ENCODE data around the gene SOD2. TPM values are rescaled to one million over a fixed set of nuclear protein-coding genes. Genes with fewer than 3 reads are reported as not detected.
A peak's percentile ranks its signal among the peaks of the same experiment; 100 is the strongest.
"Not testable (repeated sequence)": the region's sequence is repeated elsewhere in the genome, so short reads cannot be mapped to it uniquely, and the experiment has no call there.

The SOD2 gene
- 41.3 TPM for total RNA-seq (ENCODE audit: unreplicated experiment)
- long read RNA-seq, full-length matches to known transcripts: 5 of 5 reads
- long read RNA-seq, partial matches to known transcripts: 0 of 5 reads
- long read RNA-seq, other reads (novel, unspliced or antisense): 0 of 5 reads

- H3K27ac Mint-ChIP-seq (ENCODE audit: unreplicated experiment): peak within 1 kb of the TSS; percentile 61
- peaks cover 4% of the 10 kb centered on the region for H3K36me3 Mint-ChIP-seq (ENCODE audit: low read depth, unreplicated experiment)
- peak; percentile 77 for DNase-seq (ENCODE audit: low spot score)
- H3K4me1 Mint-ChIP-seq (ENCODE audit: unreplicated experiment): peaks cover 19% of the 10 kb centered on the region
- H3K9me3 Mint-ChIP-seq (ENCODE audit: unreplicated experiment): no peaks in the 10 kb centered on the region
- TF ChIP-seq, protein P1, sequence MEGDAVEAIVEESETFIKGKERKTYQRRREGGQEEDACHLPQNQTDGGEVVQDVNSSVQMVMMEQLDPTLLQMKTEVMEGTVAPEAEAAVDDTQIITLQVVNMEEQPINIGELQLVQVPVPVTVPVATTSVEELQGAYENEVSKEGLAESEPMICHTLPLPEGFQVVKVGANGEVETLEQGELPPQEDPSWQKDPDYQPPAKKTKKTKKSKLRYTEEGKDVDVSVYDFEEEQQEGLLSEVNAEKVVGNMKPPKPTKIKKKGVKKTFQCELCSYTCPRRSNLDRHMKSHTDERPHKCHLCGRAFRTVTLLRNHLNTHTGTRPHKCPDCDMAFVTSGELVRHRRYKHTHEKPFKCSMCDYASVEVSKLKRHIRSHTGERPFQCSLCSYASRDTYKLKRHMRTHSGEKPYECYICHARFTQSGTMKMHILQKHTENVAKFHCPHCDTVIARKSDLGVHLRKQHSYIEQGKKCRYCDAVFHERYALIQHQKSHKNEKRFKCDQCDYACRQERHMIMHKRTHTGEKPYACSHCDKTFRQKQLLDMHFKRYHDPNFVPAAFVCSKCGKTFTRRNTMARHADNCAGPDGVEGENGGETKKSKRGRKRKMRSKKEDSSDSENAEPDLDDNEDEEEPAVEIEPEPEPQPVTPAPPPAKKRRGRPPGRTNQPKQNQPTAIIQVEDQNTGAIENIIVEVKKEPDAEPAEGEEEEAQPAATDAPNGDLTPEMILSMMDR (IDR thresholded peaks at IDR 0.05; ENCODE audit: unreplicated experiment): no peak
- peak within 1 kb of the TSS; percentile 92 for H3K4me3 Mint-ChIP-seq (ENCODE audit: unreplicated experiment)
- peaks cover 10% of the 10 kb centered on the region for H3K27me3 Mint-ChIP-seq (ENCODE audit: unreplicated experiment)
Observed at GRCh38 chr6:159693128-159693893, at the start of gene SOD2. SOD2 (minus strand) TSS chr6:159693241; CDS start chr6:159693167, 74 bp downstream.

GRCh38 chr6:159742165-159742564, 49.1 kb upstream of the SOD2 start:
- no peak for DNase-seq (ENCODE audit: low spot score)
- Mint-ChIP-seq H3K9me3 (ENCODE audit: unreplicated experiment) (no peaks in the 10 kb centered on the region), H3K27me3 (ENCODE audit: unreplicated experiment) (peaks cover 3% of the 10 kb centered on the region), H3K4me3 (ENCODE audit: unreplicated experiment) (no peak overlapping the region), H3K4me1 (ENCODE audit: unreplicated experiment) (no peaks in the 10 kb centered on the region), H3K27ac (ENCODE audit: unreplicated experiment) (no peak overlapping the region), H3K36me3 (ENCODE audit: low read depth, unreplicated experiment) (peaks cover 27% of the 10 kb centered on the region)
- TF ChIP-seq, protein P1 (IDR thresholded peaks at IDR 0.05; ENCODE audit: unreplicated experiment): no peak

DNA sequence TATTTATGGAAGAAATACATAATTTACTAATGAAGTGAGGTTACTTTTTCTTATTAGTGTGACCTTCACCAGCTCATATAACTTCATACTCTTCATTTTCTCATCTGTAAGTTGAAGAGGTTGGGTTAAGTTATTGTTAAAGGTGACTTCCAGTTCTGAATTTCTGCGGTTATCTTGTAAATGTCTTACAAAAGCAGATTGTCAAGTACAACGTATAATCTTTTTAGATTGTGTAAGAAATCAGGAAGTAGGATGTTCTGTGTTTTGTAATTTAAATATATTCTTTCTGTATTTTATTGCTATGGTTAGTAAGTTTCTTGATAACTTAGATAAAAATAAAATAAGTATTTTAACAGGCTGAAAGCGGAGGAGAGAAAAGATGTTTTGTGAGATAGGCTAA, 46.3 kb upstream of the SOD2 start:
- no peaks in the 10 kb centered on the region for H3K27me3 Mint-ChIP-seq (ENCODE audit: unreplicated experiment)
- TF ChIP-seq, protein P1 (IDR thresholded peaks at IDR 0.05; ENCODE audit: unreplicated experiment): no peak
- no peak overlapping the region for H3K27ac Mint-ChIP-seq (ENCODE audit: unreplicated experiment)
- H3K9me3 Mint-ChIP-seq (ENCODE audit: unreplicated experiment): no peaks in the 10 kb centered on the region
- no peaks in the 10 kb centered on the region for H3K4me1 Mint-ChIP-seq (ENCODE audit: unreplicated experiment)
- DNase-seq (ENCODE audit: low spot score): no peak
- H3K4me3 Mint-ChIP-seq (ENCODE audit: unreplicated experiment): no peak overlapping the region
- H3K36me3 Mint-ChIP-seq (ENCODE audit: low read depth, unreplicated experiment): peaks cover 14% of the 10 kb centered on the region

DNA sequence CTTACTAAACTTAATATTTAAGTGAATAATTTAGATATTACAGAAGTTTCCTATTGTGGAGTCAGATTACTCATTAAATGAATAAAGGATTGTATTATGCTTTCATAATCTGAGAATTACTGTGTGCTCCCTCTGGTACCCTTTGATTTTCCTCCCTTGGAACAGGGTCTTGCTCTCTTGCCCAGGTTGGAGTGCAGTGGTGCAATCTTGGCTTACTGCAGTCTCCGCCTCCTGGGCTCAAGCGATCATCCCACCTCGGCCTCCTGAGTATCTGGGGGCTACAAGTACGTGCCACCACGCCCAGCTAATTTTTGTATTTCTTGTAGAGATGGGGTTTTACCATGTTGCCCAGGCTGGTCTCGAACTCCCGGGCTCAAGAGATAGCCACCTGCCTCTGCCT, 43.9 kb upstream of the SOD2 start:
- H3K9me3 Mint-ChIP-seq (ENCODE audit: unreplicated experiment): no peaks in the 10 kb centered on the region
- H3K4me1 Mint-ChIP-seq (ENCODE audit: unreplicated experiment): no peaks in the 10 kb centered on the region
- H3K27me3 Mint-ChIP-seq (ENCODE audit: unreplicated experiment): no peaks in the 10 kb centered on the region
- DNase-seq (ENCODE audit: low spot score): no peak
- no peak overlapping the region for H3K27ac Mint-ChIP-seq (ENCODE audit: unreplicated experiment)
- H3K4me3 Mint-ChIP-seq (ENCODE audit: unreplicated experiment): no peak overlapping the region
- H3K36me3 Mint-ChIP-seq (ENCODE audit: low read depth, unreplicated experiment): peaks cover 6% of the 10 kb centered on the region
- TF ChIP-seq, protein P1 (IDR thresholded peaks at IDR 0.05; ENCODE audit: unreplicated experiment): no peak

DNA sequence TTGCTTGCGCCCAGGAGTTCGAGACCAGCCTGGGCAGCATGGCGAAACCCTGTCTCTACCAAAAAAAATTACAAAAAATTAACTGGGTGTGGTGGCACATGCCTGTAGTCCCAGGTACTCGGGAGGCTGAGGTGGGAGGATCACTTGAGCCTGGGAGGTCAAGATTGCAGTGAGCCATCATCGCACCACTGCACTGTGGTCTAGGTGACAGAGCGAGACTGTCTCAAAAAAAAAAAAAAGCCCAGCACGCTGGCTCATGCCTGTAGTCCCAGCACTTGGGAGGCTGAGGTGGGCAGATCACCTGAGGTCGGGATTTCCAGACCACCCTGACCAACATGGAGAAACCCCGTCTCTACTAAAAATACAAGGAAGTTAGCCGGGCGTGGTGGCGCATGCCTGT, 40.4 kb upstream of the SOD2 start:
- DNase-seq (ENCODE audit: low spot score); H3K36me3 Mint-ChIP-seq (ENCODE audit: low read depth, unreplicated experiment); H3K4me3 Mint-ChIP-seq (ENCODE audit: unreplicated experiment); H3K9me3 Mint-ChIP-seq (ENCODE audit: unreplicated experiment); H3K4me1 Mint-ChIP-seq (ENCODE audit: unreplicated experiment); H3K27ac Mint-ChIP-seq (ENCODE audit: unreplicated experiment); H3K27me3 Mint-ChIP-seq (ENCODE audit: unreplicated experiment): not testable (repeated sequence)

GRCh38 chr6:159732550-159732949, 39.5 kb upstream of the SOD2 start:
- H3K4me1 Mint-ChIP-seq (ENCODE audit: unreplicated experiment): peaks cover 13% of the 10 kb centered on the region
- H3K27ac Mint-ChIP-seq (ENCODE audit: unreplicated experiment); DNase-seq (ENCODE audit: low spot score); H3K9me3 Mint-ChIP-seq (ENCODE audit: unreplicated experiment); H3K4me3 Mint-ChIP-seq (ENCODE audit: unreplicated experiment); H3K27me3 Mint-ChIP-seq (ENCODE audit: unreplicated experiment); H3K36me3 Mint-ChIP-seq (ENCODE audit: low read depth, unreplicated experiment): not testable (repeated sequence)

Measured in endothelial cell (in vitro differentiated cells).